HEK293T (cell line): ENCODE results near the gene IGFBP5.

Source experiments
- ARNT ChIP-seq: fragments of 450-650 bp; IDR thresholded peaks from 2 replicates; pipeline ENCODE4 v1.6.1; 2017; ENCODE audit warnings: mild to moderate bottlenecking
- BHLHE40 ChIP-seq: fragments of 450-650 bp; IDR thresholded peaks from 2 replicates; pipeline ENCODE4 v1.6.1; 2016; ENCODE audit warnings: mild to moderate bottlenecking, moderate library complexity, borderline replicate concordance
- ELF4 ChIP-seq: fragments of 450-650 bp; IDR thresholded peaks from 2 replicates; pipeline ENCODE4 v1.6.1; 2017; ENCODE audit warnings: antibody characterized with exemption
- FOXA1 ChIP-seq: fragments of 450-650 bp; IDR thresholded peaks from 2 replicates; pipeline ENCODE4 v1.6.1; 2016; ENCODE audit warnings: mild to moderate bottlenecking
- FOXK2 ChIP-seq: fragments of 450-650 bp; IDR thresholded peaks from 2 replicates; pipeline ENCODE4 v1.6.1; 2016; ENCODE audit warnings: mild to moderate bottlenecking
- FOXM1 ChIP-seq: fragments of 450-650 bp; IDR thresholded peaks from 2 replicates; pipeline ENCODE4 v1.6.1; 2017; ENCODE audit warnings: mild to moderate bottlenecking, borderline replicate concordance
- HDGF ChIP-seq: fragments of 450-650 bp; IDR thresholded peaks from 2 replicates; pipeline ENCODE4 v1.6.1; 2017; ENCODE audit warnings: antibody characterized with exemption, borderline replicate concordance
- LEF1 ChIP-seq: fragments of 450-650 bp; IDR thresholded peaks from 2 replicates; pipeline ENCODE4 v1.6.1; 2017; ENCODE audit warnings: mild to moderate bottlenecking, borderline replicate concordance
- NFRKB ChIP-seq: fragments of 450-650 bp; IDR thresholded peaks from 2 replicates; pipeline ENCODE4 v1.6.1; 2016; ENCODE audit warnings: mild to moderate bottlenecking, moderate library complexity
- SP1 ChIP-seq: fragments of 450-650 bp; IDR thresholded peaks from 2 replicates; pipeline ENCODE4 v1.6.1; 2017
- SUZ12 ChIP-seq: fragments of 450-650 bp; IDR thresholded peaks from 2 replicates; pipeline ENCODE4 v1.6.1; 2016; ENCODE audit warnings: mild to moderate bottlenecking
- ZNF384 ChIP-seq: fragments of 450-650 bp; IDR thresholded peaks from 2 replicates; pipeline ENCODE4 v1.6.1; 2016

GRCh38 chr2:216622526-216622925 is 72.8 kb downstream of the IGFBP5 start:
- TF ChIP-seq SUZ12 (no peak), BHLHE40 (no peak), FOXM1 (no peak), NFRKB (no peak), LEF1 (no peak), FOXA1 (no peak), FOXK2 (no peak), ARNT (no peak), ZNF384 (no peak), ELF4 (no peak), SP1 (no peak), HDGF (no peak)
